GM12878 (cell line): Measurements from ENCODE around the gene CNPY1.

Source experiments
- ETV6 ChIP-seq, 2 experiments: fragments of 450-650 bp in 1 of 2; IDR thresholded peaks in 1 of 2; conservative IDR thresholded peaks in 1 of 2; 2 replicates each; pipeline ENCODE4 v1.6.1; 2014; ENCODE audit warnings: antibody characterized with exemption in 1 of 2, borderline replicate concordance in 1 of 2, low read depth in 1 of 2, mild to moderate bottlenecking in 1 of 2, moderate library complexity in 1 of 2
- MAX ChIP-seq: IDR thresholded peaks from 2 replicates; pipeline ENCODE4 v1.6.1; 2012; ENCODE audit warnings: low read depth, low read length, improper control_type of control experiment
- NFIC ChIP-seq: IDR thresholded peaks from 2 replicates; pipeline ENCODE4 v1.6.1; 2012; ENCODE audit warnings: low read depth, mild to moderate bottlenecking, inconsistent platforms, low read length, moderate library complexity
- RAD21 ChIP-seq: IDR thresholded peaks from 2 replicates; pipeline ENCODE4 v1.6.1; 2011; ENCODE audit warnings: mild to moderate bottlenecking, low read depth, low read length, moderate library complexity; ENCODE audit not compliant: insufficient read depth
- TF ChIP-seq, protein P1 (sequence below), 3 experiments: IDR thresholded peaks in 2 of 3; conservative IDR thresholded peaks in 1 of 3; 2 replicates each; pipeline ENCODE4 v1.5.1; 2011; ENCODE audit warnings: low read depth in 3 of 3, low read length in 3 of 3, mild to moderate bottlenecking in 3 of 3, control low read depth in 2 of 3, moderate library complexity in 2 of 3, inconsistent platforms in 1 of 3, mixed read lengths in 1 of 3; ENCODE audit not compliant: control insufficient read depth in 2 of 3, insufficient read depth in 1 of 3; ENCODE audit errors: extremely low read depth in 1 of 3

DNA sequence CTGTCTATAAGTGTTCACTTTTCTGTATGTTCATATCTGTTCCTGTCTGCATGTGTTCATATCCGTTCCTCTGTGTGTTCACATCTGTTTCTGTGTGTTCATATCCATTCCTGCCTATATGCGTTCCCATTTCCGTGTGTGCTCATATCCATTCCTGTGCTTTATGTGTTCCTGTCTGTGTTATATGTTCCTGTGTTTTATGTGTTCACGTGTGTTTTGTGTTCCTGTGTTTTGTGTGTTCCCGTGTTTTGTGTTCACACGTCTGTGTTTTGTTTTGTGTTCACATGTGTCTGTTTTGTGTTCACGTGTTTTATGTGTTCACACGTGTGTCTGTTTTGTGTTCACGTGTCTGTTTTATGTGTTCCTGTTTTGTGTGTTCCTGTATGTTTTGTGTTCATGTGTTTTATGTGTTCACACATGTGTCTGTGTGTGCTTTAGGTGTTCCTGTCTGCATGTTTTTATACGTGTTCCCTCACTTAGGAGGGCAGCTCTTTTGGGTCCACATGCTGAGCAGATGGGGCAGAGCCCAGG, 42.2 kb upstream of the CNPY1 start:
- TF ChIP-seq NFIC (no peak), RAD21 (no peak), ETV6 (conservative IDR thresholded peaks at IDR 0.05 in 1 of 2, IDR thresholded peaks at IDR 0.05 in 1 of 2; ENCODE audit: borderline replicate concordance in 1 of 2, low read depth in 1 of 2) (no peak), MAX (no peak)
- TF ChIP-seq, protein P1, sequence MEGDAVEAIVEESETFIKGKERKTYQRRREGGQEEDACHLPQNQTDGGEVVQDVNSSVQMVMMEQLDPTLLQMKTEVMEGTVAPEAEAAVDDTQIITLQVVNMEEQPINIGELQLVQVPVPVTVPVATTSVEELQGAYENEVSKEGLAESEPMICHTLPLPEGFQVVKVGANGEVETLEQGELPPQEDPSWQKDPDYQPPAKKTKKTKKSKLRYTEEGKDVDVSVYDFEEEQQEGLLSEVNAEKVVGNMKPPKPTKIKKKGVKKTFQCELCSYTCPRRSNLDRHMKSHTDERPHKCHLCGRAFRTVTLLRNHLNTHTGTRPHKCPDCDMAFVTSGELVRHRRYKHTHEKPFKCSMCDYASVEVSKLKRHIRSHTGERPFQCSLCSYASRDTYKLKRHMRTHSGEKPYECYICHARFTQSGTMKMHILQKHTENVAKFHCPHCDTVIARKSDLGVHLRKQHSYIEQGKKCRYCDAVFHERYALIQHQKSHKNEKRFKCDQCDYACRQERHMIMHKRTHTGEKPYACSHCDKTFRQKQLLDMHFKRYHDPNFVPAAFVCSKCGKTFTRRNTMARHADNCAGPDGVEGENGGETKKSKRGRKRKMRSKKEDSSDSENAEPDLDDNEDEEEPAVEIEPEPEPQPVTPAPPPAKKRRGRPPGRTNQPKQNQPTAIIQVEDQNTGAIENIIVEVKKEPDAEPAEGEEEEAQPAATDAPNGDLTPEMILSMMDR (IDR thresholded peaks at IDR 0.05 in 2 of 3, conservative IDR thresholded peaks at IDR 0.05 in 1 of 3; ENCODE audit: control insufficient read depth in 2 of 3, extremely low read depth in 1 of 3, insufficient read depth in 1 of 3, low read depth in 3 of 3, low read length in 3 of 3), result no peak
